ENCODE results near the gene CYP19A1. TPM values are rescaled to one million over a fixed set of nuclear protein-coding genes. Genes with fewer than 3 reads are reported as not detected.

The CYP19A1 gene
- total and polyA plus RNA-seq, 8 donors = 0.18 to 2.7 (median 0.35) TPM; not detected in 5

GRCh38 chr15:51170882-51171633 lies 167.3 kb downstream of the CYP19A1 start:
- H3K27ac ChIP-seq = peak overlapping the region in 2 of 5 donors; percentile 29 to 48
- peaks cover 0 to 26% (median 17%) of the 10 kb centered on the region in 4 donors for H3K4me1 ChIP-seq
- 54 to 63% (median 57%) methylated on average over 11 of the region's 11 CpGs for WGBS, 5 donors
- H3K27me3 ChIP-seq = no peaks in the 10 kb centered on the region
- no peak overlapping the region for H3K4me3 ChIP-seq
- no peak for DNase-seq
- no peaks in the 10 kb centered on the region for H3K9me3 ChIP-seq
- TF ChIP-seq EP300 (IDR thresholded peaks at IDR 0.05) (no peak), POLR2AphosphoS5 (IDR thresholded peaks at IDR 0.05) (no peak), CTCF (IDR thresholded peaks at IDR 0.05) (no peak)
- no peaks in the 10 kb centered on the region for H3K36me3 ChIP-seq
- intact Hi-C loops (cut with DNase I; ENCODE audit: low total_unique reads) = no loop called here

GRCh38 chr15:51168700-51169099 lies 169.7 kb downstream of the CYP19A1 start:
- peaks cover 0 to 26% (median 18%) of the 10 kb centered on the region in 4 donors for H3K4me1 ChIP-seq
- H3K27ac ChIP-seq = no peak overlapping the region
- H3K4me3 ChIP-seq = no peak overlapping the region
- TF ChIP-seq POLR2A (IDR thresholded peaks at IDR 0.05) = no peak
- TF ChIP-seq POLR2AphosphoS5 (IDR thresholded peaks at IDR 0.05) = no peak
- no peak for TF ChIP-seq CTCF (IDR thresholded peaks at IDR 0.05)
- no peak for TF ChIP-seq EP300 (IDR thresholded peaks at IDR 0.05)
- no peaks in the 10 kb centered on the region for H3K9me3 ChIP-seq
- H3K36me3 ChIP-seq = no peaks in the 10 kb centered on the region
- no peak for DNase-seq
- H3K27me3 ChIP-seq = no peaks in the 10 kb centered on the region
- intact Hi-C loops (cut with DNase I; ENCODE audit: low total_unique reads) = loop anchor here (10.0 kb wide), 1 partner anchor 216 kb away; no protein-coding TSS in a partner anchor

- WGBS, 5 donors = 73 to 78% (median 75%) methylated on average over 9 of the region's 9 CpGs
- H3K27ac ChIP-seq = no peak overlapping the region
- no peak overlapping the region for H3K4me3 ChIP-seq
- peaks cover 0 to 14% (median 3%) of the 10 kb centered on the region in 4 donors for H3K4me1 ChIP-seq
- no peaks in the 10 kb centered on the region for H3K36me3 ChIP-seq
- H3K9me3 ChIP-seq = no peaks in the 10 kb centered on the region
- DNase-seq = no peak
- TF ChIP-seq POLR2AphosphoS5 (IDR thresholded peaks at IDR 0.05) (no peak), CTCF (IDR thresholded peaks at IDR 0.05) (no peak), POLR2A (IDR thresholded peaks at IDR 0.05) (no peak), EP300 (IDR thresholded peaks at IDR 0.05) (no peak)
- no peaks in the 10 kb centered on the region for H3K27me3 ChIP-seq
- intact Hi-C loops (cut with DNase I; ENCODE audit: low total_unique reads) = loop anchor here (10.0 kb wide), 1 partner anchor 221 kb away; no protein-coding TSS in a partner anchor
These were observed 174.6 kb downstream of the CYP19A1 start for GRCh38 chr15:51163843-51164242.

GRCh38 chr15:51162865-51163762 lies 175.3 kb downstream of the CYP19A1 start:
- WGBS, 5 donors = 1 to 5% (median 5%) methylated on average over 8 of the region's 8 CpGs
- H3K9me3 ChIP-seq = no peaks in the 10 kb centered on the region
- no peaks in the 10 kb centered on the region for H3K36me3 ChIP-seq
- H3K4me1 ChIP-seq = peaks cover 0 to 14% (median 3%) of the 10 kb centered on the region in 4 donors
- peak; percentile 72 to 88 for DNase-seq
- TF ChIP-seq EP300 (IDR thresholded peaks at IDR 0.05) (no peak), POLR2AphosphoS5 (IDR thresholded peaks at IDR 0.05) (no peak), POLR2A (IDR thresholded peaks at IDR 0.05) (no peak), CTCF (IDR thresholded peaks at IDR 0.05) (peak in 5 of 7 experiments; percentile 84 to 99 (median 91))
- H3K4me3 ChIP-seq = no peak overlapping the region
- no peak overlapping the region for H3K27ac ChIP-seq
- H3K27me3 ChIP-seq = no peaks in the 10 kb centered on the region
- intact Hi-C loops (cut with DNase I; ENCODE audit: low total_unique reads) = loop anchor here (10.0 kb wide), 1 partner anchor 222 kb away; no protein-coding TSS in a partner anchor
